ENCODE results near the gene C19orf44. TPM values are rescaled to one million over a fixed set of nuclear protein-coding genes. Genes with fewer than 3 reads are reported as not detected.
A peak's percentile ranks its signal among the peaks of the same experiment; 100 is the strongest.

The C19orf44 gene
- polyA plus RNA-seq, 2 donors = 1.6 to 2.5 TPM

DNA sequence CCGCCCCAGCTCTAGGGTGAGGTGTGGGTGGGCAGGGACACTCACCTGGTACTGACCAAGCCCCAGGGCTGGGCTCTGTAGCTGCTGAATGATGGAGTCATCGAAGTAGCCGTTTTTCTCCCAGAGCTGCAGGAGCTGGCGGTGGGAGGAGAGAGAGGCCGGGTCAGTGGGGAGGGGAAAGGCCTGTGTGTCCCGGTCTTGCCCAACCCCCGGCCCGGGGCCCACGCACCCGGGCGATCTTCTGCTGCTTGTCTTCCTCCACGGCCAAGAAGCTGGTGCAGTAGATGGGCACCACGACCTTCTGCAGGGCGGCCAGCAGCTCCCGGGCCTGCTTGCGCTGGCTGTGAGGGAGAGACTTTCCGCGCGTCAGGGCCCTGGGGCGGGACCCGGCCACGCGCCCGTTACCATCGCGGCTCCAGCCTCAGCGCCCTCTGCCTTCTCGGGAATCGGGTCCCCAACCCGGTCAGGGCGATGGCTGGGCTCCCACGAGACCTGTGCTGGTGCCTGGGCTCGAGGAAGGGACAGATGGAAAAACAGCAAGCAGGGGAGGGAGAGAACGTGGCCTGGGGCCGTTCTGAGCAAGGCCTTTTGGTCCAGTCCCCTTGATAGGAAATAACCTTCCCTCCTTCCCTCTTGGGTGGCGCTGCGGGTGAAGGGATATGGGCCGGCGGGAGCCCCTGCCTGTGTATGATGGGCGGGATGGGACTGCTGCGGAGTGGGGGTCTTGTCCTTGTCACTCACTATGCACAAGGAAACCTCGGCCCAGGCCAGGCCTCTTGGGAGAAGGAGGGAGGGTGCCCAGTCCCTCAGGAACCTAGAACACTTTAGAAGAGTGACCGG is 34.6 kb downstream of the C19orf44 start:
- Histone ChIP-seq H3K27me3 (ENCODE audit: control insufficient read depth in 1 of 2, insufficient read depth in 2 of 2, low read length in 2 of 2) (no peaks in the 10 kb centered on the region), H3K4me1 (ENCODE audit: control insufficient read depth in 2 of 2, insufficient read depth in 2 of 2, low read length in 1 of 2) (peaks cover 0 to 2% of the 10 kb centered on the region in 2 donors), H3K4me3 (ENCODE audit: low read depth in 1 of 2, low read length in 2 of 2) (no peak overlapping the region), H3K27ac (ENCODE audit: low read depth in 2 of 2, low read length in 1 of 2) (no peak overlapping the region), H3K9me3 (ENCODE audit: control insufficient read depth in 2 of 2, insufficient read depth in 1 of 2, low read depth in 1 of 2, low read length in 1 of 2) (peaks cover 0 to 4% of the 10 kb centered on the region in 2 donors), H3K36me3 (ENCODE audit: control insufficient read depth in 2 of 2, insufficient read depth in 2 of 2, low read length in 1 of 2) (peaks cover 58 to 78% of the 10 kb centered on the region in 2 donors)
- 92 to 94% methylated on average over 37 to 43 of the region's 43 CpGs for WGBS, 2 donors

DNA sequence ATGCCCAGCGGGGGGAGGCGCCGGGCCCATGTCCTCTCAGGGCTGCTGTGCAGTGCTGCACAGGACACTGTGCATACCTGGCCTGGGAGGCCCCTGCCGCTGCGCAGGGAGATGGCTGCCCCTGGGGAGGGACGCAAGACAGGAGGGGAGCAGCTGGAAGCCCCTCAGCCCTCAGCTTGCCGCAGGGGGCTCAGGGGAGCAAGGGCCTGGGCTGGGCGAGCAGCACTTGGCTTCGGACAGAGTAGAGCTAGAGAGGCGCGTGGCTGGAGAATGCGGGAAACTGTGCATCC is 35.1 kb downstream of the C19orf44 start:
- no peak overlapping the region for H3K27ac ChIP-seq (ENCODE audit: low read depth in 2 of 2, low read length in 1 of 2)
- 97 to 99% methylated on average over 12 of the region's 12 CpGs for WGBS, 2 donors
- no peaks in the 10 kb centered on the region for H3K27me3 ChIP-seq (ENCODE audit: control insufficient read depth in 1 of 2, insufficient read depth in 2 of 2, low read length in 2 of 2)
- H3K36me3 ChIP-seq (ENCODE audit: control insufficient read depth in 2 of 2, insufficient read depth in 2 of 2, low read length in 1 of 2) = peaks cover 57 to 75% of the 10 kb centered on the region in 2 donors
- no peak overlapping the region for H3K4me3 ChIP-seq (ENCODE audit: low read depth in 1 of 2, low read length in 2 of 2)
- peaks cover 0 to 4% of the 10 kb centered on the region in 2 donors for H3K9me3 ChIP-seq (ENCODE audit: control insufficient read depth in 2 of 2, insufficient read depth in 1 of 2, low read depth in 1 of 2, low read length in 1 of 2)
- peaks cover 0 to 2% of the 10 kb centered on the region in 2 donors for H3K4me1 ChIP-seq (ENCODE audit: control insufficient read depth in 2 of 2, insufficient read depth in 2 of 2, low read length in 1 of 2)

DNA sequence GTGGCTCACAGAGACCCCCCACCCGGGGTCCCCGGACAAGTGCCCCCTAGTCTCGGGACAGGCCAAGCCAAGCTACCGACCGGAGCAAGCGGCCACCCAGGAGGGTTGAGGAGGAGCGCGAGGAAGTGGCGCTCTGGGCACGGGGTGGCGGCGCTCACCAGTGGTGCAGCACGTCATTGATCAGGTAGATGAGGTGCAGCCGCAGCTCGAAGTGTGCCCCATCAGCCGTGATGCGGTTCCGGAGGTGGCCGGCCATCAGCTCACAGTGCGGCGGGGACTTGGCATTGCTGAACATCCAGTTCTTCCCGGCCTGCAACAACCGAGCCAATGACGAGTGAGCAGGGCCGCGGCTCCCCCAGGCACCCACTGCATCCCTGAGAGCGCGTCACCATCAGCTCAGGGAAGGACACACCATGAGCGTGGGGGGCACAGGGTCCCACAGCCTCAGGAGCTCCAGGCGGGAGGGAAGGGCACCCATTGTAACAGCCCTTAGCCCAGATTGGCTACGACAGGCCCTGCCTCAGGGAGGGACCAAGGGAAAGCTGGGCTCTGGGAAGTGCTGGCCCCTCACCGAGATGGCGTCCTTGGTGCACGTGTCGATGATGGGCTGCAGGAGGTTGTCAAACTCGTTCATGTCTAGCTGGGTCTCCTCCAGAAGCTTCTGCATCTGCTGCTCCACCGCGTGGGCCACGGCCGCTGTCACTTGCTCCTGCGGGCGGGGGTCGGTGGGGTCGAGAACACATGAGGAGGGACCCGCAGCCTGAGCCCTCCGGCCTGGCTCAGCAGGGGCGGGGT is 36.4 kb downstream of the C19orf44 start:
- WGBS, 2 donors = 91 to 92% methylated on average over 46 to 47 of the region's 47 CpGs
- Histone ChIP-seq H3K9me3 (ENCODE audit: control insufficient read depth in 2 of 2, insufficient read depth in 1 of 2, low read depth in 1 of 2, low read length in 1 of 2) (peaks cover 0 to 4% of the 10 kb centered on the region in 2 donors), H3K36me3 (ENCODE audit: control insufficient read depth in 2 of 2, insufficient read depth in 2 of 2, low read length in 1 of 2) (peaks cover 49 to 70% of the 10 kb centered on the region in 2 donors)

GRCh38 chr19:16535381-16535780 is 39.2 kb downstream of the C19orf44 start:
- H3K36me3 ChIP-seq (ENCODE audit: control insufficient read depth in 2 of 2, insufficient read depth in 2 of 2, low read length in 1 of 2) = peaks cover 39 to 53% of the 10 kb centered on the region in 2 donors
- WGBS, 2 donors = 94 to 95% methylated on average over 18 of the region's 18 CpGs
- H3K4me3 ChIP-seq (ENCODE audit: low read depth in 1 of 2, low read length in 2 of 2) = no peak overlapping the region
- H3K9me3 ChIP-seq (ENCODE audit: control insufficient read depth in 2 of 2, insufficient read depth in 1 of 2, low read depth in 1 of 2, low read length in 1 of 2) = peaks cover 0 to 4% of the 10 kb centered on the region in 2 donors
- no peak overlapping the region for H3K27ac ChIP-seq (ENCODE audit: low read depth in 2 of 2, low read length in 1 of 2)
- H3K4me1 ChIP-seq (ENCODE audit: control insufficient read depth in 2 of 2, insufficient read depth in 2 of 2, low read length in 1 of 2) = peaks cover 0 to 3% of the 10 kb centered on the region in 2 donors
- no peaks in the 10 kb centered on the region for H3K27me3 ChIP-seq (ENCODE audit: control insufficient read depth in 1 of 2, insufficient read depth in 2 of 2, low read length in 2 of 2)

More for the DNA sequence above, 36.4 kb downstream of the C19orf44 start:
- no peak overlapping the region for H3K27ac ChIP-seq (ENCODE audit: low read depth in 2 of 2, low read length in 1 of 2)
- no peaks in the 10 kb centered on the region for H3K4me1 ChIP-seq (ENCODE audit: control insufficient read depth in 2 of 2, insufficient read depth in 2 of 2, low read length in 1 of 2)
- no peaks in the 10 kb centered on the region for H3K27me3 ChIP-seq (ENCODE audit: control insufficient read depth in 1 of 2, insufficient read depth in 2 of 2, low read length in 2 of 2)
- no peak overlapping the region for H3K4me3 ChIP-seq (ENCODE audit: low read depth in 1 of 2, low read length in 2 of 2)

DNA sequence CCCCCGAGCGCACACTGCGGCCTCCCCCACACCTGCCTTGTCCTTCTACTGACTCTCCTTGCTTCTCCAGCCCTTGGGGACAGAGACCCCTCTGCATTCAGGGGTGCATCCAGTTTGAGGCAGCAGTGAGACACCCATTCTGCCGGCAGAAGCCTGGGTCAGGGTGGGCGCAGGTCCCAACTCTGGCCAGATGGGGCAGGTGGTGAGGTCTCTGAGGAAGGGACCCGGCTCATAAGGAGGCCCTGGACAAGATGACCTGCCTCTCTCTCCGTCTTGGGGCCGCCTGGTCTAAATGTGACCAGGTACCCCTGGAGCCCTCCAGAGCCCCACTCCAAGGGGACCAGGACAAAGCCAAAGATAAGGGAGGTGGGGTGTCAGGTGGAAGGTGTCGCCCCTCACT is 39.9 kb downstream of the C19orf44 start:
- 93 to 95% methylated on average over 9 of the region's 9 CpGs for WGBS, 2 donors
- Histone ChIP-seq H3K4me3 (ENCODE audit: low read depth in 1 of 2, low read length in 2 of 2) (no peak overlapping the region), H3K4me1 (ENCODE audit: control insufficient read depth in 2 of 2, insufficient read depth in 2 of 2, low read length in 1 of 2) (peaks cover 0 to 3% of the 10 kb centered on the region in 2 donors), H3K9me3 (ENCODE audit: control insufficient read depth in 2 of 2, insufficient read depth in 1 of 2, low read depth in 1 of 2, low read length in 1 of 2) (peaks cover 0 to 4% of the 10 kb centered on the region in 2 donors), H3K27me3 (ENCODE audit: control insufficient read depth in 1 of 2, insufficient read depth in 2 of 2, low read length in 2 of 2) (no peaks in the 10 kb centered on the region), H3K36me3 (ENCODE audit: control insufficient read depth in 2 of 2, insufficient read depth in 2 of 2, low read length in 1 of 2) (peaks cover 32 to 46% of the 10 kb centered on the region in 2 donors), H3K27ac (ENCODE audit: low read depth in 2 of 2, low read length in 1 of 2) (no peak overlapping the region)

DNA sequence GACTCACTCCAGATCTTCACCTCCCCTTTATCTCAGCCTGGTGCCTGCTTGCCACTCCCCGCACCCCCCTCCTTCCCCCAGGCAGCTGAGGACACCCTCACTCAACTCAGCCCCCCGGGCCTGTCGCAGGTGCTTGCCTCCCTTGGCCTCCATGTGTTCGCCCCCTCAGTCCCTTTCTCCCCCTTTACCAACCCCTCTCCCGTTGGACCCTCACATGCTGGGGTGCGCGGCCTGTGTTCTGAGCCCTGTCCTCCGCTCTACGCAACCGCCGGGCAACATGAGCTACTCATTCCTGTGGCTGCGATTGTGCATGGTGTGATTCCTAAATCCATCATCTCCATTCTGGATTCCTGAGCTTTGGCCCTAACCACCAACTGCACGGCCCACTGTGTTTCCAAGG is 40.9 kb downstream of the C19orf44 start:
- no peak overlapping the region for H3K27ac ChIP-seq (ENCODE audit: low read depth in 2 of 2, low read length in 1 of 2)
- H3K9me3 ChIP-seq (ENCODE audit: control insufficient read depth in 2 of 2, insufficient read depth in 1 of 2, low read depth in 1 of 2, low read length in 1 of 2) = peaks cover 0 to 4% of the 10 kb centered on the region in 2 donors
- WGBS, 2 donors = 92% methylated on average over 13 of the region's 13 CpGs
- peaks cover 23 to 36% of the 10 kb centered on the region in 2 donors for H3K36me3 ChIP-seq (ENCODE audit: control insufficient read depth in 2 of 2, insufficient read depth in 2 of 2, low read length in 1 of 2)
- no peak overlapping the region for H3K4me3 ChIP-seq (ENCODE audit: low read depth in 1 of 2, low read length in 2 of 2)
- no peaks in the 10 kb centered on the region for H3K27me3 ChIP-seq (ENCODE audit: control insufficient read depth in 1 of 2, insufficient read depth in 2 of 2, low read length in 2 of 2)
- peaks cover 0 to 3% of the 10 kb centered on the region in 2 donors for H3K4me1 ChIP-seq (ENCODE audit: control insufficient read depth in 2 of 2, insufficient read depth in 2 of 2, low read length in 1 of 2)

GRCh38 chr19:16540948-16541347 is 44.8 kb downstream of the C19orf44 start:
- Histone ChIP-seq H3K36me3 (ENCODE audit: control insufficient read depth in 2 of 2, insufficient read depth in 2 of 2, low read length in 1 of 2) (peaks cover under 1 to 8% of the 10 kb centered on the region in 2 donors), H3K4me1 (ENCODE audit: control insufficient read depth in 2 of 2, insufficient read depth in 2 of 2, low read length in 1 of 2) (peaks cover 0 to 3% of the 10 kb centered on the region in 2 donors), H3K4me3 (ENCODE audit: low read depth in 1 of 2, low read length in 2 of 2) (peak overlapping the region in 1 of 2 donors; percentile 89), H3K27me3 (ENCODE audit: control insufficient read depth in 1 of 2, insufficient read depth in 2 of 2, low read length in 2 of 2) (no peaks in the 10 kb centered on the region), H3K9me3 (ENCODE audit: control insufficient read depth in 2 of 2, insufficient read depth in 1 of 2, low read depth in 1 of 2, low read length in 1 of 2) (no peaks in the 10 kb centered on the region), H3K27ac (ENCODE audit: low read depth in 2 of 2, low read length in 1 of 2) (no peak overlapping the region)
- WGBS, 2 donors = 69 to 82% methylated on average over 12 of the region's 12 CpGs

- Histone ChIP-seq H3K4me3 (ENCODE audit: low read depth in 1 of 2, low read length in 2 of 2) (peak overlapping the region; percentile 89 to 95), H3K36me3 (ENCODE audit: control insufficient read depth in 2 of 2, insufficient read depth in 2 of 2, low read length in 1 of 2) (peaks cover 0 to 8% of the 10 kb centered on the region in 2 donors), H3K4me1 (ENCODE audit: control insufficient read depth in 2 of 2, insufficient read depth in 2 of 2, low read length in 1 of 2) (peaks cover 0 to 3% of the 10 kb centered on the region in 2 donors), H3K9me3 (ENCODE audit: control insufficient read depth in 2 of 2, insufficient read depth in 1 of 2, low read depth in 1 of 2, low read length in 1 of 2) (no peaks in the 10 kb centered on the region), H3K27me3 (ENCODE audit: control insufficient read depth in 1 of 2, insufficient read depth in 2 of 2, low read length in 2 of 2) (no peaks in the 10 kb centered on the region), H3K27ac (ENCODE audit: low read depth in 2 of 2, low read length in 1 of 2) (peak overlapping the region; percentile 66 to 80)
- WGBS, 2 donors = 0 to 1% methylated on average over 29 of the region's 29 CpGs
These were observed 45.4 kb downstream of the C19orf44 start for GRCh38 chr19:16541526-16542044.

DNA sequence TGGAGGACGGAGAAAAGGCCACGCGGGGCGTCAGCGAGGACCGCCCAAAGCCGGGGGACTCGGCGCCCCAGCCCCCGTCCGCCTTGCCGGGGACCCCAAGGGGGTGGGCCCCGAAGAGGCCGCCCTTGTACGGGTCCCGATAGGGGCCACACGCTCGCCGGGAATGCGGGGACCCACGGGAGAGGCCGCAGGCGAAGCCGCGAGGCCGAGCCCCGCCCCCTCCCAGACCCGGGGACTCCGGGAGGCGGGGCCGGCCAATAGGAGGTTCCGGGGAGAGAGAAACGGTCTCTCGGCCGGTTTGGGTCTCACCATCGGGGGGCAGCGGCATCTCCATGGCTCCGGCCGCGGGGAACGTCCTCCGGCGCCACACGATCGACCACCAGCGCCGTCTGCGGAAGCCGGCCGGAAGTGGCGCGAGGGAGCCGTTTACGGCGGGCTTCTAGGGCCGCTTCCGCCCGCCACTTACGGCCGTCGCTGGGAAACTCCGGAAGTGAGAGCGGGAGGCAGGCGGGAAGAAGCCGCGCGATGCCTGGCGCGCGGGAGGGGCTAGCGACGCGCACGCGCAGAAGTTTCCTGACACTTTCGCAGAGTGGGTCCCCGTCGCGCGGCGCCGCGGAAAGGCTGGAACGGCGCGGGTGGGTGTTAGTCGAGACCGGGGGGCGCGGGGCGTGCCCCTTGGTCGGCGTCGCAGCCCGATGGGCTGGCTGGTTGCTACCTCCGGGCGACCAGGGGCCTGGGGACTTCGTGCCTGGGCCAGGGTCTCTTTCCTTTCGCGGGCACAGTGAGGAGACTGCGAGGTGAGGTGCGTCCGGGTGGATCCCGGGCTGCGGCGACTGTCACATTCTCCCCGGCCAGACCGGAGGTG is 46.1 kb downstream of the C19orf44 start, which contains the start of gene CHERP:
Gene CHERP (minus strand): TSS at position 393 of the 865 bp plus-strand sequence. CDS start 59 bp downstream, at position 334.
- H3K9me3 ChIP-seq (ENCODE audit: control insufficient read depth in 2 of 2, insufficient read depth in 1 of 2, low read depth in 1 of 2, low read length in 1 of 2) = no peaks in the 10 kb centered on the region
- peaks cover 0 to 4% of the 10 kb centered on the region in 2 donors for H3K36me3 ChIP-seq (ENCODE audit: control insufficient read depth in 2 of 2, insufficient read depth in 2 of 2, low read length in 1 of 2)
- H3K4me3 ChIP-seq (ENCODE audit: low read depth in 1 of 2, low read length in 2 of 2) = peak within 1 kb of the TSS; percentile 89 to 95
- peak within 1 kb of the TSS; percentile 90 to 94 for H3K27ac ChIP-seq (ENCODE audit: low read depth in 2 of 2, low read length in 1 of 2)
- no peaks in the 10 kb centered on the region for H3K27me3 ChIP-seq (ENCODE audit: control insufficient read depth in 1 of 2, insufficient read depth in 2 of 2, low read length in 2 of 2)
- 0% methylated on average over 71 to 108 of the region's 108 CpGs for WGBS, 2 donors
- peaks cover 0 to 3% of the 10 kb centered on the region in 2 donors for H3K4me1 ChIP-seq (ENCODE audit: control insufficient read depth in 2 of 2, insufficient read depth in 2 of 2, low read length in 1 of 2)

Measured in esophagus (tissue), 2 donors.